GM18511 (cell line): ENCODE measurements around the gene SLC39A7.

Experiments
- ATAC-seq: cut with Tn5 transposase; IDR thresholded peaks from one replicate; pipeline ENCODE4 v1.9.1; 2021; ENCODE audit warnings: mild to moderate bottlenecking, moderate library complexity; ENCODE audit not compliant: unreplicated experiment

The SLC39A7 gene

GRCh38 chr6:33189625-33190448, 10.8 kb upstream of the SLC39A7 start:
- no peak for ATAC-seq

- ATAC-seq: no peak
Measured at GRCh38 chr6:33190504-33191107, 10.1 kb upstream of the SLC39A7 start.

- no peak for ATAC-seq
Measured at GRCh38 chr6:33191383-33192104, 9.1 kb upstream of the SLC39A7 start.

GRCh38 chr6:33192105-33192646, 8.5 kb upstream of the SLC39A7 start, which contains the start of gene COL11A2:
Gene COL11A2, minus strand, starts transcription at chr6:33192467. Its CDS starts 227 bp downstream, at chr6:33192240.
- no peak for ATAC-seq

- ATAC-seq: no peak
Measured at GRCh38 chr6:33192671-33193602, 7.7 kb upstream of the SLC39A7 start.

- ATAC-seq: no peak
Measured at GRCh38 chr6:33193619-33194018, 7.0 kb upstream of the SLC39A7 start.

- no peak for ATAC-seq
Measured at GRCh38 chr6:33194431-33194979, 6.2 kb upstream of the SLC39A7 start.

GRCh38 chr6:33195304-33196165, 5.1 kb upstream of the SLC39A7 start:
- ATAC-seq: no peak

GRCh38 chr6:33197431-33198048, 3.1 kb upstream of the SLC39A7 start:
- no peak for ATAC-seq

GRCh38 chr6:33198159-33198852, 2.4 kb upstream of the SLC39A7 start:
- no peak for ATAC-seq

- no peak for ATAC-seq
Measured at GRCh38 chr6:33198853-33199436, 1.7 kb upstream of the SLC39A7 start.

GRCh38 chr6:33199687-33200218, 914 bp upstream of the SLC39A7 start:
- ATAC-seq: peak; percentile 28

GRCh38 chr6:33201147-33201545, 479 bp downstream of the SLC39A7 start:
- no peak for ATAC-seq

GRCh38 chr6:33201935-33202334, 1.3 kb downstream of the SLC39A7 start:
- no peak for ATAC-seq

GRCh38 chr6:33202799-33203198, 2.1 kb downstream of the SLC39A7 start:
- ATAC-seq: no peak

- no peak for ATAC-seq
Measured at GRCh38 chr6:33203443-33204164, 2.9 kb downstream of the SLC39A7 start.

- ATAC-seq: no peak
Measured at GRCh38 chr6:33204165-33204414, 3.4 kb downstream of the SLC39A7 start.
